ENCODE measurements around the gene CNTNAP5.

CNTNAP5 gene

DNA sequence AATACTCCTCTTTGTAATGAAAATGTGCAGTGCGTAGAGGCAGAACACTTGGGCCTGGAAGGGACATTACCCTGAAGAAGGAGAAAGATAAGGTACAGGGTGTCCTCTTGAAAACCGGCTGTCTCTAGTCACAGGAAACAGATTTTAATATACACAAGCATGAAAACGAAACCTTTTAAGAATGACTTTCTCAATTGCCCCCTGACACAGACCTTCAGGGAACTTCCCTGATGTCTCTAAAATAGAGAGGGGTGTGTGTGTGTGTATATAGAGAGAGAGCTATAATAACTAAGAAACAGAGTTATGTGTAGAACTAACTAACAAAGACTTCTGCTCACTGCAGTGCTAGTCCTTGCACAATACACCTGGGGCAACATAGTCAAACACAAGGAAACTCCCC lies 780.0 kb downstream of the CNTNAP5 start:
- TF ChIP-seq, protein P1, sequence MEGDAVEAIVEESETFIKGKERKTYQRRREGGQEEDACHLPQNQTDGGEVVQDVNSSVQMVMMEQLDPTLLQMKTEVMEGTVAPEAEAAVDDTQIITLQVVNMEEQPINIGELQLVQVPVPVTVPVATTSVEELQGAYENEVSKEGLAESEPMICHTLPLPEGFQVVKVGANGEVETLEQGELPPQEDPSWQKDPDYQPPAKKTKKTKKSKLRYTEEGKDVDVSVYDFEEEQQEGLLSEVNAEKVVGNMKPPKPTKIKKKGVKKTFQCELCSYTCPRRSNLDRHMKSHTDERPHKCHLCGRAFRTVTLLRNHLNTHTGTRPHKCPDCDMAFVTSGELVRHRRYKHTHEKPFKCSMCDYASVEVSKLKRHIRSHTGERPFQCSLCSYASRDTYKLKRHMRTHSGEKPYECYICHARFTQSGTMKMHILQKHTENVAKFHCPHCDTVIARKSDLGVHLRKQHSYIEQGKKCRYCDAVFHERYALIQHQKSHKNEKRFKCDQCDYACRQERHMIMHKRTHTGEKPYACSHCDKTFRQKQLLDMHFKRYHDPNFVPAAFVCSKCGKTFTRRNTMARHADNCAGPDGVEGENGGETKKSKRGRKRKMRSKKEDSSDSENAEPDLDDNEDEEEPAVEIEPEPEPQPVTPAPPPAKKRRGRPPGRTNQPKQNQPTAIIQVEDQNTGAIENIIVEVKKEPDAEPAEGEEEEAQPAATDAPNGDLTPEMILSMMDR (IDR thresholded peaks at IDR 0.05; ENCODE audit: low read depth, low read length): no peak
- H3K4me3 ChIP-seq (ENCODE audit: low read depth, low read length): no peak overlapping the region

- no peak overlapping the region for H3K4me3 ChIP-seq (ENCODE audit: low read depth, low read length)
Observed at GRCh38 chr2:124810132-124810531, 785.0 kb downstream of the CNTNAP5 start.

DNA sequence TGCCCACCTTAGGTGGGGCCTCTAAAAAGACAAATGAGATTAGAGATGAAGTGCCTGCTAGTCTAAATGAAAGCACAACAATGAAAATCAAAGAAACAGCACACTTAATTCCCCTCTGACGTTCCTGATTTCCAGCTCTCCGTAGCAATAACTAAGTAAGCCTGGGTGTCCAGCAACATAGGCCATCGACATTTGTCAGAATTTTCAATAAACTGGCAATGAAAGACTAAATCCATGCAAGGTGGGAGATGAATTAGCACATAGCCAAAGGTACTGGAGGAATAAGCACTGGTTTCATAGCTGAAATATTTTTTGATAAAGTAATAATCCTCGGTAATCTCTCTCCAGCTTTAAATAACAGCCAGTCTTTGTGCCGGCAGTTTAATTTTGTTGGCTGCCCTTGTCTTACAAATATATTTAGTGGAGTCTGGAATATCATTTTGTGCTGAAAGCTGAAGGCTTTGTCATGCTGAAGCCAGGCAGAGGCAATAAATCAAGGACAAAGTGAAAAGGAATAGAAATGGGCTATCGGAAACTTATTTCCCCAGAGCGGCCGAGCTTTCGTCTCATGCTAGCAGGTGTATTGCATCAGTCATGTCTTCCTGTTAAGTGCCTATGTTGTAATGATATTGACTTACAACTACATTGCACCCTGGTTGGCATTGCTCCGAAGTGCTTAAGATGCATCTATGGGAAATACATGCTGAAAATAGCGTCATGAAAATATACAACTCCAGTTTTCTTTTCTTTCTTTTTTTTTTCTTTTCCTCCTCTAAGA lies 790.1 kb downstream of the CNTNAP5 start:
- TF ChIP-seq, protein P1 (IDR thresholded peaks at IDR 0.05; ENCODE audit: low read depth, low read length): no peak

More at GRCh38 chr2:124810132-124810531, 785.0 kb downstream of the CNTNAP5 start:
- TF ChIP-seq, protein P1 (IDR thresholded peaks at IDR 0.05; ENCODE audit: low read depth, low read length): no peak

DNA sequence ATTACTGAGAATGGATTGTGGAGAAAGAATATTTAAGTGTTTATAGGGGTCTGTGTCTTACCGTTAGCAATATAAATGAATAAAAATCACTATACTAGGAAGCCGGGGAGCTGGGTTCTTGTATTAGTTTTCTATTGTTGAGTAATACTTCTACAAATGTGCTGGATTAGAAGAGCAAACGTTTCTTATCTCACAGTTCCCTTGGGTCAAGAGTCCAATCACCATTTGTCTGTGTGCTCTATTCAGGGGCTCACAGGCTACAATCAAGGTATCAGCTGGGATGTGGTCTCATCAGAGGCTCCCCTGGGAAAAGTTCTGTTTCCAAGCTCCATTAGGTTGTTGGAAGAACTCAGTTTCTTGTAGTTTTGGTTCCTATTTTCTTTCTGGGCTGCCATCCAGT lies 790.9 kb downstream of the CNTNAP5 start:
- H3K4me3 ChIP-seq (ENCODE audit: low read depth, low read length): no peak overlapping the region
- TF ChIP-seq, protein P1 (IDR thresholded peaks at IDR 0.05; ENCODE audit: low read depth, low read length): no peak

More for the DNA sequence above, 790.1 kb downstream of the CNTNAP5 start:
- no peak overlapping the region for H3K4me3 ChIP-seq (ENCODE audit: low read depth, low read length)

GRCh38 chr2:124822516-124822915 lies 797.4 kb downstream of the CNTNAP5 start:
- TF ChIP-seq, protein P1 (IDR thresholded peaks at IDR 0.05; ENCODE audit: low read depth, low read length): no peak
- no peak overlapping the region for H3K4me3 ChIP-seq (ENCODE audit: low read depth, low read length)

GRCh38 chr2:124824441-124824840 lies 799.4 kb downstream of the CNTNAP5 start:
- no peak overlapping the region for H3K4me3 ChIP-seq (ENCODE audit: low read depth, low read length)
- TF ChIP-seq, protein P1 (IDR thresholded peaks at IDR 0.05; ENCODE audit: low read depth, low read length): no peak

- no peak overlapping the region for H3K4me3 ChIP-seq (ENCODE audit: low read depth, low read length)
- TF ChIP-seq, protein P1 (IDR thresholded peaks at IDR 0.05; ENCODE audit: low read depth, low read length): no peak
Observed at GRCh38 chr2:124832521-124832920, 807.4 kb downstream of the CNTNAP5 start.
